HG02623 (cell line): ENCODE results near the gene TMEM121.
"Not testable (repeated sequence)": the region's sequence is repeated elsewhere in the genome, so short reads cannot be mapped to it uniquely, and the experiment has no call there.

Experiments used
- ATAC-seq: cut with Tn5 transposase; IDR thresholded peaks from one replicate; pipeline ENCODE4 v1.9.1; 2021; ENCODE audit warnings: moderate library complexity; ENCODE audit not compliant: unreplicated experiment

Gene TMEM121

GRCh38 chr14:105567164-105568103 lies 41.1 kb downstream of the TMEM121 start:
- not testable (repeated sequence) for ATAC-seq

- not testable (repeated sequence) for ATAC-seq
Measured at GRCh38 chr14:105568140-105568843, 41.9 kb downstream of the TMEM121 start.

GRCh38 chr14:105568859-105569766 lies 42.7 kb downstream of the TMEM121 start:
- ATAC-seq, result no peak

GRCh38 chr14:105570482-105570881 lies 44.1 kb downstream of the TMEM121 start:
- ATAC-seq, result no peak

- ATAC-seq, result not testable (repeated sequence)
Measured at GRCh38 chr14:105571181-105571951, 45.0 kb downstream of the TMEM121 start.

GRCh38 chr14:105572063-105572462 lies 45.7 kb downstream of the TMEM121 start:
- ATAC-seq, result not testable (repeated sequence)

- not testable (repeated sequence) for ATAC-seq
Measured at GRCh38 chr14:105573841-105574240, 47.5 kb downstream of the TMEM121 start.

- peak; percentile 0 for ATAC-seq
Measured at GRCh38 chr14:105574411-105574810, 48.0 kb downstream of the TMEM121 start.

GRCh38 chr14:105575016-105575700 lies 48.8 kb downstream of the TMEM121 start:
- peak; percentile 40 for ATAC-seq

- ATAC-seq, result no peak
Measured at GRCh38 chr14:105576525-105577088, 50.2 kb downstream of the TMEM121 start.

GRCh38 chr14:105577314-105577861 lies 51.0 kb downstream of the TMEM121 start:
- no peak for ATAC-seq

- ATAC-seq, result no peak
Measured at GRCh38 chr14:105578070-105578469, 51.7 kb downstream of the TMEM121 start.

- ATAC-seq, result not testable (repeated sequence)
Measured at GRCh38 chr14:105579221-105579620, 52.8 kb downstream of the TMEM121 start.
